Smooth muscle cell (in vitro differentiated cells): ENCODE measurements around the gene THBS1. TPM values are rescaled to one million over a fixed set of nuclear protein-coding genes. Genes with fewer than 3 reads are reported as not detected.

ENCODE experiments used
- DNase-seq: peaks from one replicate; lab custom pipeline; 2025; ENCODE audit not compliant: unreplicated experiment; lab: John Stamatoyannopoulos, UW
- H2AFZ ChIP-seq: fragments of 200-600 bp; sonication (generic); 2 replicates; pipeline ENCODE4 v1.6.0; 2016; ENCODE audit warnings: antibody characterized with exemption, low read depth, mild to moderate bottlenecking
- H3F3A ChIP-seq: fragments of 200-600 bp; sonication (generic); 2 replicates; pipeline ENCODE4 v1.6.0; 2017; ENCODE audit warnings: antibody characterized with exemption, low read depth
- H3K27ac ChIP-seq: fragments of 200-600 bp; sonication (generic); 2 replicates; pipeline ENCODE4 v1.5.1; 2016; ENCODE audit warnings: low read depth, mild to moderate bottlenecking
- H3K27me3 ChIP-seq: fragments of 200-600 bp; sonication (generic); 2 replicates; pipeline ENCODE4 v1.6.1; 2016; ENCODE audit warnings: low read depth, mild to moderate bottlenecking
- H3K36me3 ChIP-seq: fragments of 200-600 bp; sonication (generic); 2 replicates; pipeline ENCODE4 v1.5.1; 2016; ENCODE audit warnings: low read depth
- H3K4me1 ChIP-seq: fragments of 200-600 bp; sonication (generic); 2 replicates; pipeline ENCODE4 v1.5.1; 2016; ENCODE audit warnings: low read depth
- H3K4me2 ChIP-seq: fragments of 200-600 bp; sonication (generic); 2 replicates; pipeline ENCODE4 v1.6.0; 2016; ENCODE audit warnings: mild to moderate bottlenecking
- H3K4me3 ChIP-seq: fragments of 200-600 bp; sonication (generic); 2 replicates; pipeline ENCODE4 v1.5.1; 2016; ENCODE audit warnings: mild to moderate bottlenecking
- H3K79me2 ChIP-seq: fragments of 200-600 bp; sonication (generic); 2 replicates; pipeline ENCODE4 v1.6.0; 2016; ENCODE audit warnings: low read depth, mild to moderate bottlenecking
- H3K9ac ChIP-seq: fragments of 200-600 bp; sonication (generic); 2 replicates; pipeline ENCODE4 v1.6.0; 2016; ENCODE audit warnings: low read depth
- H3K9me3 ChIP-seq: fragments of 200-600 bp; sonication (generic); replicated peaks from 2 replicates; pipeline ENCODE4 v1.5.1; 2016; ENCODE audit warnings: low read depth
- H4K20me1 ChIP-seq: fragments of 200-600 bp; sonication (generic); 2 replicates; pipeline ENCODE4 v1.6.0; 2016; ENCODE audit warnings: low read depth
- CTCF ChIP-seq: fragments of 200-600 bp; sonication (generic); IDR thresholded peaks from 2 replicates; pipeline ENCODE4 v1.5.1; 2017; ENCODE audit warnings: borderline replicate concordance, mild to moderate bottlenecking, antibody characterized with exemption; ENCODE audit not compliant: insufficient read depth, poor library complexity, severe bottlenecking
- WGBS: methylation state at CpG from one replicate; pipeline ENCODE4 v1.1.7; 2016; ENCODE audit warnings: low lambda C conversion rate; 5-methylcytosine and 5-hydroxymethylcytosine counted together
- polyA plus RNA-seq: library from polyadenylated mRNA; unstranded; fragments of >200 nt; fragmentation: Nextera tagmentation; extraction: Ambion mirVana; gene quantifications from 2 replicates; pipeline ENCODE4 v1.2.1, GENCODE V29; 2016
- total RNA-seq: library from RNA; depleted of rRNA; stranded (reverse); fragments of >200 nt; gene quantifications from 2 replicates; pipeline ENCODE4 v1.2.3, GENCODE V29; 2014

THBS1 gene
- total and polyA plus RNA-seq, 2 experiments from 2014 or later = 203 to 648 TPM

GRCh38 chr15:39564972-39565665, 15.8 kb upstream of the THBS1 start:
- Histone ChIP-seq H3K79me2 (no peaks in the 10 kb centered on the region), H3K4me1 (peaks cover 4% of the 10 kb centered on the region), H3K36me3 (no peaks in the 10 kb centered on the region), H3K4me2 (no peak overlapping the region), H3K4me3 (no peak overlapping the region), H3K9ac (no peak overlapping the region), H3K27ac (no peak overlapping the region), H2AFZ (no peak overlapping the region), H3K27me3 (no peaks in the 10 kb centered on the region), H3F3A (no peaks in the 10 kb centered on the region), H4K20me1 (no peaks in the 10 kb centered on the region), H3K9me3 (no peaks in the 10 kb centered on the region)
- no peak for DNase-seq
- TF ChIP-seq CTCF = no peak
- WGBS = 91% methylated on average over 4 of the region's 4 CpGs

- TF ChIP-seq CTCF = no peak
- H2AFZ ChIP-seq = no peak overlapping the region
- H3K27ac ChIP-seq = no peak overlapping the region
- no peaks in the 10 kb centered on the region for H3K79me2 ChIP-seq
- no peaks in the 10 kb centered on the region for H3K36me3 ChIP-seq
- peaks cover 3% of the 10 kb centered on the region for H3F3A ChIP-seq
- H3K9me3 ChIP-seq = no peaks in the 10 kb centered on the region
- H3K27me3 ChIP-seq = no peaks in the 10 kb centered on the region
- 96% methylated on average over 2 of the region's 2 CpGs for WGBS
- H3K4me3 ChIP-seq = no peak overlapping the region
- H3K4me2 ChIP-seq = no peak overlapping the region
- H4K20me1 ChIP-seq = no peaks in the 10 kb centered on the region
- H3K9ac ChIP-seq = no peak overlapping the region
- DNase-seq = no peak
- H3K4me1 ChIP-seq = peaks cover 11% of the 10 kb centered on the region
Measured at GRCh38 chr15:39565851-39566250, 15.0 kb upstream of the THBS1 start.

- no peaks in the 10 kb centered on the region for H4K20me1 ChIP-seq
- H3K4me2 ChIP-seq = no peak overlapping the region
- no peak for TF ChIP-seq CTCF
- H3K27ac ChIP-seq = no peak overlapping the region
- DNase-seq = no peak
- H3F3A ChIP-seq = peaks cover 8% of the 10 kb centered on the region
- H3K4me3 ChIP-seq = no peak overlapping the region
- WGBS = 93% methylated on average over 2 of the region's 2 CpGs
- H2AFZ ChIP-seq = no peak overlapping the region
- H3K4me1 ChIP-seq = peaks cover 18% of the 10 kb centered on the region
- no peaks in the 10 kb centered on the region for H3K36me3 ChIP-seq
- no peak overlapping the region for H3K9ac ChIP-seq
- H3K79me2 ChIP-seq = no peaks in the 10 kb centered on the region
- H3K27me3 ChIP-seq = no peaks in the 10 kb centered on the region
- no peaks in the 10 kb centered on the region for H3K9me3 ChIP-seq
Measured at GRCh38 chr15:39573287-39573686, 7.6 kb upstream of the THBS1 start.

GRCh38 chr15:39573844-39574243, 7.0 kb upstream of the THBS1 start:
- Histone ChIP-seq H3F3A (peaks cover 12% of the 10 kb centered on the region), H3K9me3 (no peaks in the 10 kb centered on the region), H3K36me3 (no peaks in the 10 kb centered on the region), H3K27ac (no peak overlapping the region), H2AFZ (no peak overlapping the region), H3K79me2 (no peaks in the 10 kb centered on the region), H3K4me1 (peaks cover 20% of the 10 kb centered on the region), H3K4me3 (no peak overlapping the region), H4K20me1 (no peaks in the 10 kb centered on the region), H3K4me2 (no peak overlapping the region), H3K27me3 (no peaks in the 10 kb centered on the region), H3K9ac (no peak overlapping the region)
- no peak for DNase-seq
- WGBS = 70% methylated on average over 4 of the region's 4 CpGs
- no peak for TF ChIP-seq CTCF
